Mammary epithelial cell (primary cell): ENCODE results near the gene AK9.

Experiments used
- EZH2 ChIP-seq: IDR thresholded peaks from 2 replicates; pipeline ENCODE4 v1.6.1; 2012; ENCODE audit warnings: low read length, inconsistent platforms, borderline replicate concordance
- TF ChIP-seq, protein P1 (sequence below), 2 donors: IDR thresholded peaks in 1 of 2; conservative IDR thresholded peaks in 1 of 2; 2 replicates each; pipeline ENCODE4 v1.5.1; 2011 to 2012; ENCODE audit warnings: inconsistent platforms in 2 of 2, low read length in 2 of 2, mild to moderate bottlenecking in 2 of 2, control low read depth in 1 of 2, low read depth in 1 of 2; ENCODE audit not compliant: insufficient read depth in 1 of 2; ENCODE audit errors: extremely low read depth in 1 of 2

DNA sequence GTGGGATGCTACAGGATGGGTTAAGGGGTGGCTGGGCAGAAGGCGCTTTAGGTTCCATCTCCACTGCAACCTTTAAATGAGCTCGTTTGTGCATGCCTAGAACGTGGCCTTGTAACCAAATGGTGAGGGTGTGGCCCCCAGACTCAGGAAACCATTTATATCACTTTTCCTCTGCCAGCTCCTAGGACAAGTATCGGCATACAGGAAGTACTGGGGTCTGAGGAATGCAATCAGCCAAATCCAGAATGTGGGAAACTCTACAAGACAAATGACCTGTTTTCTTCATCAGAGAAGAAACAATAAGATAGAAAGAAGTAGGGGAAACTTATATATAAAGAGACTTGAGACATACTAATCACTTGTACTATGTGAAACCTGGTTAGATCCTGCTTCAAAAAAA, 21.2 kb downstream of the AK9 start:
- TF ChIP-seq EZH2 = no peak
- TF ChIP-seq, protein P1, sequence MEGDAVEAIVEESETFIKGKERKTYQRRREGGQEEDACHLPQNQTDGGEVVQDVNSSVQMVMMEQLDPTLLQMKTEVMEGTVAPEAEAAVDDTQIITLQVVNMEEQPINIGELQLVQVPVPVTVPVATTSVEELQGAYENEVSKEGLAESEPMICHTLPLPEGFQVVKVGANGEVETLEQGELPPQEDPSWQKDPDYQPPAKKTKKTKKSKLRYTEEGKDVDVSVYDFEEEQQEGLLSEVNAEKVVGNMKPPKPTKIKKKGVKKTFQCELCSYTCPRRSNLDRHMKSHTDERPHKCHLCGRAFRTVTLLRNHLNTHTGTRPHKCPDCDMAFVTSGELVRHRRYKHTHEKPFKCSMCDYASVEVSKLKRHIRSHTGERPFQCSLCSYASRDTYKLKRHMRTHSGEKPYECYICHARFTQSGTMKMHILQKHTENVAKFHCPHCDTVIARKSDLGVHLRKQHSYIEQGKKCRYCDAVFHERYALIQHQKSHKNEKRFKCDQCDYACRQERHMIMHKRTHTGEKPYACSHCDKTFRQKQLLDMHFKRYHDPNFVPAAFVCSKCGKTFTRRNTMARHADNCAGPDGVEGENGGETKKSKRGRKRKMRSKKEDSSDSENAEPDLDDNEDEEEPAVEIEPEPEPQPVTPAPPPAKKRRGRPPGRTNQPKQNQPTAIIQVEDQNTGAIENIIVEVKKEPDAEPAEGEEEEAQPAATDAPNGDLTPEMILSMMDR (conservative IDR thresholded peaks at IDR 0.05 in 1 of 2, IDR thresholded peaks at IDR 0.05 in 1 of 2; ENCODE audit: extremely low read depth in 1 of 2, insufficient read depth in 1 of 2, low read depth in 1 of 2, low read length in 2 of 2) = no peak
